HCT116 (cell line): Measurements from ENCODE around the gene VASN.

Source experiments
- ATF3 ChIP-seq: IDR thresholded peaks from 2 replicates; pipeline ENCODE4 v1.6.1; 2012
- CEBPB ChIP-seq: IDR thresholded peaks from 2 replicates; pipeline ENCODE4 v1.6.1; 2012; ENCODE audit warnings: low read depth
- CTCF ChIP-seq, 3 experiments: fragments of 200-600 bp in 1 of 3; sonication (generic) in 1 of 3; IDR thresholded peaks in 2 of 3; conservative IDR thresholded peaks in 1 of 3; 2 replicates each; pipeline ENCODE4 v1.5.1; 2012 to 2017; ENCODE audit warnings: low read depth in 2 of 3, low read length in 2 of 3, antibody characterized with exemption in 1 of 3, borderline replicate concordance in 1 of 3, control low read depth in 1 of 3, mild to moderate bottlenecking in 1 of 3, mixed read lengths in 1 of 3, mixed run types in 1 of 3, moderate library complexity in 1 of 3; ENCODE audit not compliant: insufficient read depth in 1 of 3
- ELF1 ChIP-seq: IDR thresholded peaks from 2 replicates; pipeline ENCODE4 v1.6.1; 2012; ENCODE audit warnings: low read depth, borderline replicate concordance
- EZH2 ChIP-seq: fragments of 200-600 bp; sonication (generic); IDR thresholded peaks from 2 replicates; pipeline ENCODE4 v1.6.1; 2017; ENCODE audit warnings: antibody characterized with exemption, mixed run types
- EZH2phosphoT487 ChIP-seq: fragments of 200-600 bp; IDR thresholded peaks from 2 replicates; pipeline ENCODE4 v1.6.1; 2018; ENCODE audit warnings: antibody characterized with exemption, borderline replicate concordance
- JUND ChIP-seq: IDR thresholded peaks from 2 replicates; pipeline ENCODE4 v1.6.1; 2012
- POLR2A ChIP-seq: IDR thresholded peaks from 2 replicates; pipeline ENCODE4 v1.7.0; 2011; ENCODE audit warnings: borderline replicate concordance; ENCODE audit not compliant: insufficient read depth, insufficient read length; ENCODE audit errors: extremely low read depth
- POLR2AphosphoS5 ChIP-seq: IDR thresholded peaks from 2 replicates; pipeline ENCODE4 v1.6.1; 2011; ENCODE audit warnings: mild to moderate bottlenecking, low read depth, low read length, moderate library complexity
- REST ChIP-seq: IDR thresholded peaks from 2 replicates; pipeline ENCODE4 v1.6.1; 2012; ENCODE audit warnings: low read depth
- SIN3A ChIP-seq: IDR thresholded peaks from 2 replicates; pipeline ENCODE4 v1.6.1; 2012; ENCODE audit warnings: low read depth
- SRF ChIP-seq: IDR thresholded peaks from 2 replicates; pipeline ENCODE4 v1.6.1; 2012; ENCODE audit warnings: low read depth
- ZNF274 ChIP-seq: fragments of 200-500 bp; sonication (Bioruptor generic); IDR thresholded peaks from 2 replicates; pipeline ENCODE4 v1.6.1; 2014; ENCODE audit warnings: mild to moderate bottlenecking, low read depth, low read length, inconsistent platforms

DNA sequence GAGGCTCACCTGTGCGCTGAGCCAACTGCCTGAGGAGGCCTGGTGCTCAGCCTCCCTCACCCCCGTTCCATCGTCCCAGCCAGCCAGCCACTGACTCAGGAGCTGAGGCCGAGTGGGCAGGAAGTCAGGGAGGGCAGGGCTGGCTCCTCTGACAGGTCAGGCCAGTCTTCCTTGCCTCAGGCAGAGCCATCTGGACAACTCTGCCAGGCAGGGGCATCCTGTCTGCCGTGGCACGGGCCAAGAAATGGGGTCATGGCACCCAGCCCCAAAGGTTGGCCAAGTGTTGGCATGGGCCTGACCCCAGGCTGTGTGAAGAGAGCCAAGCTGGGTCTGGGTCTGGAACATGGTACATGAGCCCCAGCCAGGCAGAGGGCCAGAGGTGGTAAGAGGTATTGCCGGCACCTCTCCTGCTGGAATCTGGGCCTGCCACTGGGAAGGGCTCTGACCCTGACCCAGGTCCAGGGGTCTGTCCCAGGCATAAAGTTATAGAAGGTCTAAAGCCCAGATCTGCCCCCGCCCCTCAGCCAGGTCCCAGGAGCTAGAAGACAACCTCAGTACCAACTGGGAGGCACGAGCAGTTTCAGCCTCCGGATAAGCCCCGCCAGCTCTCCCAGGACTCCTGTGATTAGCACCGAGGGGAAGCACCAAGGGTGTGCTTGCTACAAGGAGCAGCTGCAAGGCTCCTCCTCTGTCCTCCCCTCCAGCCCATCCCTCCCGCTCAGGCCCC lies 2.5 kb upstream of the VASN start:
- TF ChIP-seq EZH2phosphoT487 (no peak), CTCF (IDR thresholded peaks at IDR 0.05 in 2 of 3, conservative IDR thresholded peaks at IDR 0.05 in 1 of 3; ENCODE audit: borderline replicate concordance in 1 of 3, insufficient read depth in 1 of 3, low read depth in 2 of 3, low read length in 2 of 3) (no peak), POLR2A (no peak), JUND (no peak), ATF3 (no peak), EZH2 (no peak), REST (no peak), CEBPB (no peak), SIN3A (no peak), ZNF274 (no peak), POLR2AphosphoS5 (no peak), ELF1 (no peak), SRF (no peak)
